HG02938 (cell line): ENCODE data around the gene DENND1C.
A peak's percentile ranks its signal among the peaks of the same experiment; 100 is the strongest.

ENCODE experiments used
- ATAC-seq: cut with Tn5 transposase; IDR thresholded peaks from one replicate; pipeline ENCODE4 v1.9.1; 2021; ENCODE audit warnings: mild to moderate bottlenecking, moderate library complexity; ENCODE audit not compliant: unreplicated experiment

The DENND1C gene

GRCh38 chr19:6480848-6481415 lies 655 bp downstream of the DENND1C start:
- no peak for ATAC-seq

GRCh38 chr19:6479836-6480398 lies 1.7 kb downstream of the DENND1C start:
- ATAC-seq: no peak

- no peak for ATAC-seq
These were observed 2.8 kb downstream of the DENND1C start for GRCh38 chr19:6478815-6479214.

- ATAC-seq: no peak
These were observed 4.6 kb downstream of the DENND1C start for GRCh38 chr19:6476896-6477431.

GRCh38 chr19:6476155-6476895 lies 5.3 kb downstream of the DENND1C start:
- no peak for ATAC-seq

GRCh38 chr19:6475321-6476108 lies 6.1 kb downstream of the DENND1C start:
- ATAC-seq: no peak

GRCh38 chr19:6473647-6474046 lies 7.9 kb downstream of the DENND1C start:
- no peak for ATAC-seq

- ATAC-seq: no peak
These were observed 8.9 kb downstream of the DENND1C start for GRCh38 chr19:6472713-6473112.

- no peak for ATAC-seq
These were observed 10.5 kb downstream of the DENND1C start for GRCh38 chr19:6471076-6471475.

GRCh38 chr19:6470173-6470572 lies 11.4 kb downstream of the DENND1C start:
- no peak for ATAC-seq

GRCh38 chr19:6467384-6467783 lies 14.2 kb downstream of the DENND1C start:
- ATAC-seq: no peak

- no peak for ATAC-seq
These were observed 14.9 kb downstream of the DENND1C start for GRCh38 chr19:6466526-6467248.

- no peak for ATAC-seq
These were observed 15.9 kb downstream of the DENND1C start for GRCh38 chr19:6465663-6466062.

- no peak for ATAC-seq
These were observed 16.6 kb downstream of the DENND1C start for GRCh38 chr19:6465006-6465405.

GRCh38 chr19:6464070-6464873 lies 17.3 kb downstream of the DENND1C start, which contains the start of gene CRB3:
Gene CRB3, plus strand, starts transcription at chr19:6464271. Its CDS starts 431 bp downstream, at chr19:6464702.
- ATAC-seq: no peak

GRCh38 chr19:6460099-6460884 lies 21.3 kb downstream of the DENND1C start:
- peak; percentile 55 for ATAC-seq

- no peak for ATAC-seq
These were observed 22.1 kb downstream of the DENND1C start, which contains the start of gene SLC25A23 for GRCh38 chr19:6459262-6460098. Gene SLC25A23, minus strand, starts transcription at chr19:6459792. Its CDS starts 164 bp downstream, at chr19:6459628.

GRCh38 chr19:6458695-6459261 lies 22.8 kb downstream of the DENND1C start:
- ATAC-seq: no peak
